ENCODE data around the gene PTPRN2. TPM values are rescaled to one million over a fixed set of nuclear protein-coding genes. Genes with fewer than 3 reads are reported as not detected.

Gene PTPRN2
- total RNA-seq, 1 experiment from 2014 or later = 1.1 TPM

- H3K36me3 ChIP-seq (ENCODE audit: control insufficient read depth, insufficient read depth, low read length) = no peaks in the 10 kb centered on the region
- no peaks in the 10 kb centered on the region for H3K27me3 ChIP-seq (ENCODE audit: control insufficient read depth, insufficient read depth, low read length)
- TF ChIP-seq REST (IDR thresholded peaks at IDR 0.05; ENCODE audit: insufficient read depth in 1 of 2, low read depth in 2 of 2, low read length in 1 of 2) (no peak), SIN3A (IDR thresholded peaks at IDR 0.05; ENCODE audit: borderline replicate concordance, insufficient read depth, low read depth, low read length) (no peak), CTCF (IDR thresholded peaks at IDR 0.05) (no peak), TCF7L2 (IDR thresholded peaks at IDR 0.05; ENCODE audit: low read depth, low read length) (no peak), POLR2AphosphoS5 (IDR thresholded peaks at IDR 0.05; ENCODE audit: low read depth, low read length) (no peak)
- no peak for DNase-seq (ENCODE audit: low read depth, low spot score)
- no peaks in the 10 kb centered on the region for H3K9me3 ChIP-seq (ENCODE audit: control insufficient read depth, insufficient read depth, low read depth, low read length)
- ChIA-PET CTCF (no interaction called here), POLR2A (no interaction called here)
- no peak overlapping the region for H3K4me3 ChIP-seq (ENCODE audit: low read depth in 2 of 2, low read length in 2 of 2)
- no peak for ATAC-seq
- no TSS peak for BruUV-seq (replicated peaks)
- intact Hi-C loops (cut with micrococcal nuclease; ENCODE audit: unreplicated experiment) = no loop called here
- H3K27ac ChIP-seq (ENCODE audit: low read length) = no peak overlapping the region
- no peaks in the 10 kb centered on the region; the same call in 1 of the 2 replicates for H3K4me1 ChIP-seq (ENCODE audit: control insufficient read depth, insufficient read depth, low read length)
- in situ Hi-C loops (cut with HindIII; ENCODE audit: low pct_unique_long_range_greater_than_20kb, low sequenced_read_pairs) = no loop called here
These were observed 1071.3 kb downstream of the PTPRN2 start for GRCh38 chr7:157516311-157516710.

GRCh38 chr7:157515342-157516041 lies 1072.1 kb downstream of the PTPRN2 start:
- ChIA-PET CTCF (no interaction called here), POLR2A (no interaction called here)
- DNase-seq (ENCODE audit: low read depth, low spot score) (no peak), ATAC-seq (no peak)
- Histone ChIP-seq H3K9me3 (ENCODE audit: control insufficient read depth, insufficient read depth, low read depth, low read length) (no peaks in the 10 kb centered on the region), H3K4me1 (ENCODE audit: control insufficient read depth, insufficient read depth, low read length) (no peaks in the 10 kb centered on the region; the same call in 1 of the 2 replicates), H3K27me3 (ENCODE audit: control insufficient read depth, insufficient read depth, low read length) (no peaks in the 10 kb centered on the region), H3K27ac (ENCODE audit: low read length) (no peak overlapping the region), H3K4me3 (ENCODE audit: low read depth in 2 of 2, low read length in 2 of 2) (no peak overlapping the region), H3K36me3 (ENCODE audit: control insufficient read depth, insufficient read depth, low read length) (no peaks in the 10 kb centered on the region)
- TF ChIP-seq REST (IDR thresholded peaks at IDR 0.05; ENCODE audit: insufficient read depth in 1 of 2, low read depth in 2 of 2, low read length in 1 of 2) = no peak
- no peak for TF ChIP-seq POLR2AphosphoS5 (IDR thresholded peaks at IDR 0.05; ENCODE audit: low read depth, low read length)
- in situ Hi-C loops (cut with HindIII; ENCODE audit: low pct_unique_long_range_greater_than_20kb, low sequenced_read_pairs) = no loop called here
- BruUV-seq (replicated peaks) = no TSS peak
- intact Hi-C loops (cut with micrococcal nuclease; ENCODE audit: unreplicated experiment) = no loop called here
